OCI-M2 (cell line): Measurements from ENCODE around the gene KIAA0930.

Experiments used
- DNase-seq: peaks from one replicate; lab custom pipeline; 2025; ENCODE audit not compliant: unreplicated experiment; lab: John Stamatoyannopoulos, UW

Gene KIAA0930

GRCh38 chr22:45238957-45239680 is 1.6 kb downstream of the KIAA0930 start:
- DNase-seq = no peak

- no peak for DNase-seq
Observed at GRCh38 chr22:45238076-45238956, 2.4 kb downstream of the KIAA0930 start.

DNA sequence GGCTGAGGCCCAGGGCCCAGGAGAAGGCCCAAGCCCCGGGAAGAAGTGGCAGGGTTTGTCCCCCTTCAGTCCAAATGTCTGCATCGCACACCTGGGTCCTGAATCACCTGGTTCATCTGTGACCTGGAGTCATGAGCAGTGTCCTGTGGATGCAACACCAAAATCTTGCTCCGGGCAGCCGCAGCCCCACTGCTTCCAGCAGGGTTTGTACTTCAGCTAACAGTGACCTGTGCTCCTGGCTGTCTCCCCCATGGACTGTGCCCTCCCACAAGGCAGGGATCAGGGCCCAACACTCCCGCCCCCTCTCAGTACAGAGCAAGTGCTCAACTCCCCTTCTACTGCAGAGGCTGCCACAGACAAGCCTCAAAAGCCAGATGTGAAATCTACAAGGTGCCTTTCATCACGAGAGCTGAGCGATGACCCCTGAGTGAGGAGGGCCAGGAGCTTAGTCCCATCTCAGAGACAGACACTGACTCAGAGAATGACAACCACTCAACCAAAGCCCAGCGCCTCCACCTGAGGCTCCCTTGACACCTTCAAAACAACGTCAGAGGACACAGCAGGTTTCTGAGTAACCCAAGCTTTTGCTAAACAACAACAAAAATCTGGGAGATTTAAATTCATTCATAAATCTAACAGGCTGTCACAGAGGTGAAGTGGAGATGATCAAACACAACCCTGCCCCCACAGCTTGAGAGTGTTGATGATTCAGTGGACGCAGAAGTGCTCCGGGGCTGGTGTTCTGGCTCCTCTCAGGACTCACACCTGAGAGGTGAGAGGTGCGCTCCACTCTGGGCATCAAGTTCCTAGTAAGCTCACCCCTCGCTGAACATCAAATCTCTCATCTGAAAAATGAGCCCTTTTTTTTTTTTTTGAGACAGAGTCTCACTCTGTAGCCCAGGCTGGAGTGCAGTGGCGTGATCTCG is 3.4 kb downstream of the KIAA0930 start:
- DNase-seq = no peak

DNA sequence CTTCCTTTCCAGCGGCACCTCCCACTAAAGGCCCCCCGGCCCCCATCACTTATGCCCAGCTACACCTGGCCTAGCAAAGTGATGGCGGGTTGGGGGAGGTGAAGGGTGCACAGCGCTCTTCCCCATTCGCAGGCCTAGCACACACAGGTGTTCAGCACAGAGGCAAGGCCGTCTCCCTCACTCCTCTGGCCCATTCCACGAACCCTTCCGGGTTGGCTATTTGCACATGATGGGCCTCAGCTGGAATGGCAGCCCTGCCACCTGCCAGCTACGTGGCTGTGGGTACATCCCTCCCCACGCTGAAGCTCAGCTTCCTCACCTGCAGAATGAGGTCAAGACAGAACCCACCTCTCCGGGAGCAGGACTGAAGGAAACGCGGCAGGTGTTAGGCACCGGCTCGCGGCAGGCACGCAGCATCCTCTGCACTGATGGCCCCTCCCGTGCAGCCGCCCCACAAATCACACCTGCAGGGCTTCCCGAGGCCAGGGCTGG is 4.8 kb downstream of the KIAA0930 start:
- DNase-seq = no peak

GRCh38 chr22:45235101-45235777 is 5.5 kb downstream of the KIAA0930 start:
- DNase-seq = no peak

DNA sequence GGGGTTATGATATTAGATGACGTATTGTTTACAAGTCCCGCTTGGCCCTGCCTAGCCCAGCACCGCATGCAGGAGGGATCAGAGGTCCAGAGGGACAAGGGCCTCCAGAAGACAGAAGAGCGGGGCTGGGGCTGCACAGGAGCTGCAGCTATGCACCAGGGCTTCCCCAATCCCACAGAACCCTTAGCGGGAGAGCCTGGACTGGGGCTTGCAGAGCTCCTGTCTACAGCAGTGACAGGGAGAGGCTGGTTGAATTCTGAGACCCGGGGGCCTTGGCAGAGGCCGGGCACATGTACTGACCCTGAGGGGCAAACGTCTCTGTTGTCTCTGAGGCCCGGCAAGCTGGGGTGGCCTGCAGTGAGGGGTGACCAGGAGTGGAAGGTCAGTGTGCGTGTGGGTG is 6.9 kb downstream of the KIAA0930 start:
- no peak for DNase-seq

- no peak for DNase-seq
Observed at GRCh38 chr22:45233386-45233785, 7.3 kb downstream of the KIAA0930 start.

DNA sequence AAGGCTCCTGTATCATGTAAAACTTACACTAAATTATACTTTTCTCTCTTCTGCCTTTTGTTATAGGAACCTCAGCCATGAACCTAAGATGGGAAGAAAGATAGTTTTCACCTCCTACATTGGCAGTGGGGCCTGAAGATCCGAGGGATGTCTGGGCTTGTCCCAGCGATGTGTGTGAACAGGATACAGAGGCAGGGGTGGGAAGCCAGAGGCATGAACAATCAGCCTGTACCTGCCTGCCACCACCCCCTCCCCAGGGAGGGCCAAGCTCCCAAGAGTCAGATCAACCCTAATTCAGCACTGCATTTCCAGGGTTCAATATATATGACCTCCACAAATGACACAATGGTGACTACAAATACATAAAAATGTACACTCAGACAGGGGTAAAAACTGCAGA is 9.4 kb downstream of the KIAA0930 start:
- DNase-seq = no peak

GRCh38 chr22:45230026-45230721 is 10.5 kb downstream of the KIAA0930 start:
- DNase-seq = no peak

- DNase-seq = no peak
Observed at GRCh38 chr22:45229181-45229580, 11.5 kb downstream of the KIAA0930 start.

- no peak for DNase-seq
Observed at GRCh38 chr22:45228401-45228754, 12.3 kb downstream of the KIAA0930 start.

DNA sequence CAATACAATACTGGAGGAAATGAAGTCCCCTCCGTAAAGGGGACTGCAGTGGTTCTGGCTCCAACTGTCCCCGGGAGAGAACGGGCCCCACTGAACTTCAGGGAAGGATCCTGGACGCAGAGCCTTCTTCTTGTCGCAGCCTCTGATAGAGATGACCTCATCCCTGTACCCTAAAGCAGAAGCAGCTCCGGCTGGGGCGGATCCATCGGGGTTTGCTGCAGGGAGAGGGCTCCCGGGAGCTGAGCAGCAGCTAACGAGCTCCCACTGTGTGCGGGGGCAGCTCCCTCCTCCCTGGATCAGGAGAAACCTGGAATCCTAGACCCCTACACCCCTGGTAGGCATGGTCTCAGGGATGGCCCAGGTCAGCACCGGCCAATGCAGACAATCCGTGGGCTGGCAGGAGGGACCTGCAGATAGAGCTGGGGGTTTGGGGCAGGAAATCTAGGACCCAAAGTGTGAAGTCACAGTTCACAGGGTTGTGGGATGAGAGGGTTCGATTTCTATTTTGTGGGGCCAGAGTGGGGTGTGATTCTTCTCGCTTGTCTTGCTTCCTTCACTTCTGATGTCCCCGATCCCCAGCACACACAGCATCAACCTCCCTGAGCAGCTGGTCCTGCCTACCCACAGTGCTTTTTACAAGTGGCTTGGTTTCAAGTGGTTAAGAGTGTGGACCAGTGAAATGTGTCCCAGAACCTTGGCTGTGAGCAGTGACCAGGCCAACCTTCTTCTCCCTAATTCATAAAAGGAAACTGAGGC is 12.9 kb downstream of the KIAA0930 start:
- no peak for DNase-seq

DNA sequence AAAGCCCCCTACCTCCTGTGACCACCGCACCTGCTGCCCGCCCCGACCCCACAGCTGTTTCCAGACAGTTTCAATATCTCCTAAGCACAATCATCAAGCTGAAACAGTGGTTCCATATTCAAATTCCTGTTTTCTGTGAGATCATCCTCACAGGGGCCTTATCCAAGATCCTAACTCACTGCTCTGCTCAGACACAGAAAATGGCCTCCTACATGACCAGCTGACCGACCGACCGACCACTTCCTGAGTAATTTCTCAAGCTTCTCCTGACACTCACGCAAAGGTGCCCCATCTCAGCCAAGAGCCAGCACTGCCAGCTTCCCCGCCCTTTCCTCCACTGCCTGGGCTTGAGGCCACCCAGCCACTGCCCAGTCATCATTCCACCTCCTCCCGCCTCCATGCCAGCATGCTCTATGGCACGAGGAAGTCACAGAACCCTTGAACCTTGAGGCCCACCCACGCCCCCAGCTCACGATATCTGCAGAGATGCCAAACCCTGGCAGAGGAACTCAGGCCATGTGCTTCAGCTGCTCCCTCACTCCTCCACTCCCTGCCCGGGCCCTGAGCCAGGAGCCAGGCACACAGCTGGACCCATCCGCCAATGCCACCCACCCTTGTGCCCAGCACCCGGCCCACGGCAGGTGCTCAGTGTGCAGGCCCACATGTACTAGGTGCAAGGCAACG is 14.0 kb downstream of the KIAA0930 start:
- no peak for DNase-seq

- no peak for DNase-seq
Observed at GRCh38 chr22:45225732-45226502, 14.8 kb downstream of the KIAA0930 start.

- no peak for DNase-seq
Observed at GRCh38 chr22:45224988-45225731, 15.5 kb downstream of the KIAA0930 start.

- DNase-seq = no peak
Observed at GRCh38 chr22:45224331-45224730, 16.4 kb downstream of the KIAA0930 start.
